ENCODE measurements around the gene CALHM1.
A peak's percentile ranks its signal among the peaks of the same experiment; 100 is the strongest.

Gene CALHM1

GRCh38 chr10:103472005-103472404, 13.3 kb upstream of the CALHM1 start:
- Histone ChIP-seq H4K20me1 (ENCODE audit: insufficient read depth, low read length) (no peaks in the 10 kb centered on the region), H3K36me3 (replicated peaks; ENCODE audit: low read depth, low read length) (no peaks in the 10 kb centered on the region), H3K27me3 (ENCODE audit: low read depth, low read length) (no peaks in the 10 kb centered on the region), H3K79me2 (ENCODE audit: low read length) (no peaks in the 10 kb centered on the region), H3K9ac (ENCODE audit: low read length) (peak overlapping the region; percentile 69), H3K4me1 (ENCODE audit: low read length) (peaks cover 66% of the 10 kb centered on the region), H2AFZ (ENCODE audit: low read depth, low read length) (no peak overlapping the region; the same call in 1 of the 2 replicates), H3K4me2 (ENCODE audit: low read length) (peak overlapping the region; percentile 95), H3K4me3 (ENCODE audit: low read length) (peak overlapping the region; percentile 70), H3K27ac (ENCODE audit: low read length) (peak overlapping the region; percentile 93), H3K9me3 (ENCODE audit: insufficient read depth, low read length) (no peaks in the 10 kb centered on the region)
- no peak for TF ChIP-seq EZH2phosphoT487 (IDR thresholded peaks at IDR 0.05; ENCODE audit: low read depth)
- TF ChIP-seq CTCF (IDR thresholded peaks at IDR 0.05; ENCODE audit: low read depth, low read length): no peak

GRCh38 chr10:103470761-103471653, 12.3 kb upstream of the CALHM1 start:
- Histone ChIP-seq H3K4me1 (ENCODE audit: low read length) (peaks cover 65% of the 10 kb centered on the region), H3K9ac (ENCODE audit: low read length) (peak overlapping the region; percentile 69), H3K27me3 (ENCODE audit: low read depth, low read length) (no peaks in the 10 kb centered on the region), H3K4me3 (ENCODE audit: low read length) (peak overlapping the region; percentile 70), H4K20me1 (ENCODE audit: insufficient read depth, low read length) (no peaks in the 10 kb centered on the region), H3K27ac (ENCODE audit: low read length) (peak overlapping the region; percentile 93), H3K9me3 (ENCODE audit: insufficient read depth, low read length) (no peaks in the 10 kb centered on the region), H2AFZ (ENCODE audit: low read depth, low read length) (no peak overlapping the region), H3K36me3 (replicated peaks; ENCODE audit: low read depth, low read length) (no peaks in the 10 kb centered on the region), H3K79me2 (ENCODE audit: low read length) (no peaks in the 10 kb centered on the region), H3K4me2 (ENCODE audit: low read length) (peak overlapping the region; percentile 95)
- TF ChIP-seq CTCF (IDR thresholded peaks at IDR 0.05; ENCODE audit: low read depth, low read length): no peak
- no peak for TF ChIP-seq EZH2phosphoT487 (IDR thresholded peaks at IDR 0.05; ENCODE audit: low read depth)

- Histone ChIP-seq H3K4me2 (ENCODE audit: low read length) (0 out of 2 replicates have a peak overlapping the region, but pooled peaks have one; percentile 0), H2AFZ (ENCODE audit: low read depth, low read length) (no peak overlapping the region), H3K36me3 (replicated peaks; ENCODE audit: low read depth, low read length) (no peaks in the 10 kb centered on the region), H3K79me2 (ENCODE audit: low read length) (no peaks in the 10 kb centered on the region), H3K9ac (ENCODE audit: low read length) (no peak overlapping the region), H3K27me3 (ENCODE audit: low read depth, low read length) (no peaks in the 10 kb centered on the region), H3K9me3 (ENCODE audit: insufficient read depth, low read length) (no peaks in the 10 kb centered on the region), H3K27ac (ENCODE audit: low read length) (no peak overlapping the region), H3K4me1 (ENCODE audit: low read length) (peaks cover 83% of the 10 kb centered on the region), H4K20me1 (ENCODE audit: insufficient read depth, low read length) (no peaks in the 10 kb centered on the region), H3K4me3 (ENCODE audit: low read length) (no peak overlapping the region)
- TF ChIP-seq CTCF (IDR thresholded peaks at IDR 0.05; ENCODE audit: low read depth, low read length) (no peak), EZH2phosphoT487 (IDR thresholded peaks at IDR 0.05; ENCODE audit: low read depth) (no peak)
Observed at GRCh38 chr10:103469201-103469600, 10.5 kb upstream of the CALHM1 start.

- H3K79me2 ChIP-seq (ENCODE audit: low read length): no peaks in the 10 kb centered on the region
- peaks cover 78% of the 10 kb centered on the region for H3K4me1 ChIP-seq (ENCODE audit: low read length)
- H3K27me3 ChIP-seq (ENCODE audit: low read depth, low read length): no peaks in the 10 kb centered on the region
- H3K9me3 ChIP-seq (ENCODE audit: insufficient read depth, low read length): no peaks in the 10 kb centered on the region
- H3K36me3 ChIP-seq (replicated peaks; ENCODE audit: low read depth, low read length): no peaks in the 10 kb centered on the region
- peak overlapping the region; percentile 28; the same call in 1 of the 2 replicates for H3K4me3 ChIP-seq (ENCODE audit: low read length)
- H3K27ac ChIP-seq (ENCODE audit: low read length): peak overlapping the region; percentile 75
- H4K20me1 ChIP-seq (ENCODE audit: insufficient read depth, low read length): no peaks in the 10 kb centered on the region
- peak overlapping the region; percentile 46; the same call in 1 of the 2 replicates for H3K9ac ChIP-seq (ENCODE audit: low read length)
- peak overlapping the region; percentile 66 for H2AFZ ChIP-seq (ENCODE audit: low read depth, low read length)
- TF ChIP-seq CTCF (IDR thresholded peaks at IDR 0.05; ENCODE audit: low read depth, low read length) (no peak), EZH2phosphoT487 (IDR thresholded peaks at IDR 0.05; ENCODE audit: low read depth) (no peak)
- peak overlapping the region; percentile 50 for H3K4me2 ChIP-seq (ENCODE audit: low read length)
Observed at GRCh38 chr10:103467406-103467805, 8.7 kb upstream of the CALHM1 start.

All from OCI-LY3 (cell line).